Testis (tissue), 3 donors: ENCODE results near the gene RNF212. TPM values are rescaled to one million over a fixed set of nuclear protein-coding genes. Genes with fewer than 3 reads are reported as not detected.

Experiments used
- DNase-seq: peaks from one replicate; pipeline ENCODE4 v3.0.0-alpha.2; 2019
- H3K27ac ChIP-seq, 2 donors: fragments of 200-600 bp; sonication (generic); one replicate each; pipeline ENCODE4 v1.5.1; 2019
- H3K27me3 ChIP-seq: fragments of 200-600 bp; sonication (generic); one replicate; pipeline ENCODE4 v1.5.1; 2019
- H3K36me3 ChIP-seq: fragments of 200-600 bp; sonication (generic); one replicate; pipeline ENCODE4 v1.5.1; 2017; ENCODE audit warnings: low read depth; ENCODE audit errors: missing control alignments
- H3K4me1 ChIP-seq: fragments of 200-600 bp; sonication (generic); one replicate; pipeline ENCODE4 v1.5.1; 2019
- H3K4me3 ChIP-seq, 2 donors: fragments of 200-600 bp; sonication (generic); one replicate each; pipeline ENCODE4 v1.5.1; 2017 to 2019
- H3K9me3 ChIP-seq: fragments of 200-600 bp; sonication (generic); one replicate; pipeline ENCODE4 v1.5.1; 2017
- CTCF ChIP-seq, 3 experiments: fragments of 450-650 bp in 2 of 3; fragments of 200-600 bp in 1 of 3; sonication (generic) in 1 of 3; IDR thresholded peaks; one replicate each; pipeline ENCODE4 v1.5.1; 2016 to 2019; ENCODE audit warnings: antibody characterized with exemption in 3 of 3, mild to moderate bottlenecking in 2 of 3, moderate library complexity in 1 of 3
- POLR2A ChIP-seq: fragments of 450-650 bp; IDR thresholded peaks from one replicate; pipeline ENCODE4 v1.6.1; 2017; ENCODE audit warnings: antibody characterized with exemption, mild to moderate bottlenecking, moderate library complexity
- WGBS, 2 donors: methylation state at CpG; one replicate each; pipeline ENCODE4 v1.1.5; 2018; 5-methylcytosine and 5-hydroxymethylcytosine counted together
- intact Hi-C: fragments of 100-400 bp; cut with DNase I; formaldehyde crosslinking; loops from one replicate; pipeline ENCODE4 v1.15.1; 2023; ENCODE audit warnings: low total_unique reads
- polyA plus RNA-seq: library from polyadenylated mRNA; stranded (reverse); fragments of 350-450 nt; fragmentation: Illumina TruSeq; extraction: RNeasy Lipid Tissue Mini Kit (QIAGEN cat#74804); gene quantifications from one replicate; pipeline ENCODE4 v1.2.3, GENCODE V29; 2014; ENCODE audit warnings: low read depth, low replicate concordance; ENCODE audit not compliant: insufficient read depth
- total RNA-seq, 2 donors: library from RNA; depleted of rRNA; stranded (reverse); fragments of >200 nt; gene quantifications; one replicate each; pipeline ENCODE4 v1.2.3, GENCODE V29; 2016

Gene RNF212
- total and polyA plus RNA-seq, 3 donors from 2014 or later: 21.0 to 40.3 (median 33.6) TPM

DNA sequence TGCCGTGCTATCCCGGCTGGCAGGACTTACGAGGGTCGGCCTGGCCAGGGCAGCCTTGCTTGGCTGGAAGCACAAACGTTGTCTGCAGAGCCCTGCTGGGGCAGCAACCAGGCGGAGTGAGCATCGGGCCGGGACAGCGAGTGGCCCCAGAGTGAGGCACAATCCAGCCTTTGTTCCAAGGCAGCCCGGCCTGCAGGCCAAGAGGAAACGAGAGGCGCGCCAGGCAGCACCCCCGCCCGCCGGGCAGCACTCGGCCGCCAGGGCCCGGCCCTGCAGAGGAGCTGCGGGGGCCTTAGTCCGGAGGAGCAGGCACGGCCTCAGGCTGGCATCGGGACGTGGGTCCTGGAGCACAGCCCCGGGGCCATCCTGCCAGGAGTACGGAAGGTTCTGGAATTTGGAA, 77.9 kb downstream of the RNF212 start:
- Histone ChIP-seq H3K27ac (no peak overlapping the region), H3K36me3 (no peaks in the 10 kb centered on the region), H3K4me1 (peaks cover 21% of the 10 kb centered on the region), H3K27me3 (no peaks in the 10 kb centered on the region), H3K9me3 (no peaks in the 10 kb centered on the region), H3K4me3 (no peak overlapping the region)
- DNase-seq: peak; percentile 82
- 71 to 90% methylated on average over 5 to 26 of the region's 26 CpGs for WGBS, 2 donors
- intact Hi-C loops: no loop called here
- TF ChIP-seq CTCF (IDR thresholded peaks at IDR 0.05): no peak
- TF ChIP-seq POLR2A: no peak

DNA sequence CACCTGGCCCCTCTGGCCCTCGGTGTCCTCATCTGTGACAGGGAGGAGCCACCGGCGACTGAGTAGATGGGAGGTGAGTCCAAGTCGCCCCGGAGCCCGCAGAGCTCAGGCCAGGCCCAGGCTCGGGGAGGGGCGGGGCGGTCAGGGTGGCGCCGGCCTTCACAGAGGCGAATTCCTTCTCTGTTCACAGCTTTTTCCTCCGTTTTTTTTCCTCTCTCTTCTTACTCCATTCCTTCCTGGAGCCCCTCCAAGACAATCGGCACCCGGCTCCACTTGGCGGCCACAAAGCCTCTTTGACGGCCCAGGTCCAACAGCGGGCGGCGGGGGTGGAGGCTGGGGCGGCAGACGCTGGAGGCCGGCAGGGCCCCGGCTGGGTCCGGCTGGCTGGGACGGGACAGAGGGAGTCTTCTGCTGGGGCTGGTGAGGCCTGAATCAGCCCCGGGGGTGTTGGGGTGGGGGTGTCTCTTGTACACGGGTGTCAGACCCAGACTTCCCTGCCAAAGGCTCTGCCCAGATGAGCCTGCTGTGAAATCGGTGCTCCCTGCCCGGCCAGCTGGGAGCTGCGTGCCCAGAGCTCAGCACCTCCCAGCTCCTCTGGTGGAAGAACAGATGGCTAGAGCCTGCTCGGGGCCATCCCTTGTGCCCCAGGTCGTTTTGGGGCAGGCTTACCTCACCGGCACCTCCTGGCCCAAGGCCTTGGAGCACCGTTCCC, 79.4 kb downstream of the RNF212 start:
- H3K4me3 ChIP-seq: no peak overlapping the region
- no peaks in the 10 kb centered on the region for H3K9me3 ChIP-seq
- intact Hi-C loops: no loop called here
- H3K27me3 ChIP-seq: no peaks in the 10 kb centered on the region
- WGBS, 2 donors: 41 to 63% methylated on average over 17 to 35 of the region's 35 CpGs
- H3K36me3 ChIP-seq: no peaks in the 10 kb centered on the region
- DNase-seq: peak; percentile 49
- peak overlapping the region in 1 of 2 donors; percentile 53 for H3K27ac ChIP-seq
- peaks cover 14% of the 10 kb centered on the region for H3K4me1 ChIP-seq
- no peak for TF ChIP-seq CTCF (IDR thresholded peaks at IDR 0.05)
- TF ChIP-seq POLR2A: no peak

DNA sequence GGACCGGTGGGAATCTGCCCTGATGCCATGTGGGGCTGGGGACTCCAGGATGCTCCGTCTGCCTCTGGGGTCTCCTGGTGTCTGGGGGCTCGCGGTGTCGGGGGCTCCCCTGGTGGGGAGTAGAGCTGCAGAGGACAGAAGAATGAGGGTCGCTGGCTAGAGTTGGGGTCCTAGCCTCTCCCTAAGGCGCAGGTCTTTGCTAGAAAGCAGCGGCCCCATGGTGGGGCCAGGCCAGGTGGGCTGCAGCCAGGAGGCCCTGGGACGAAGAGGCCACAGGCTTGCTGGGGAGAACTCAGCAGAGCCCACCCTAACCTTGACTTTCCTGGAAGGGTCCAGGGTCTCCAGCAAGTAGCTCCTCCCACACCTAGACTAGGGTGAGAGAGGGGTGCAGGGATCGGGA, 80.5 kb downstream of the RNF212 start:
- no peaks in the 10 kb centered on the region for H3K36me3 ChIP-seq
- H3K4me1 ChIP-seq: peaks cover 13% of the 10 kb centered on the region
- H3K4me3 ChIP-seq: no peak overlapping the region
- TF ChIP-seq CTCF (IDR thresholded peaks at IDR 0.05) (no peak), POLR2A (no peak)
- H3K27me3 ChIP-seq: no peaks in the 10 kb centered on the region
- DNase-seq: no peak
- H3K27ac ChIP-seq: no peak overlapping the region
- WGBS, 2 donors: 90 to 92% methylated on average over 8 to 10 of the region's 10 CpGs
- intact Hi-C loops: no loop called here
- no peaks in the 10 kb centered on the region for H3K9me3 ChIP-seq

- 75 to 78% methylated on average over 8 to 29 of the region's 37 CpGs for WGBS, 2 donors
- no peaks in the 10 kb centered on the region for H3K27me3 ChIP-seq
- no peak overlapping the region for H3K4me3 ChIP-seq
- no peak for DNase-seq
- H3K27ac ChIP-seq: no peak overlapping the region
- H3K9me3 ChIP-seq: no peaks in the 10 kb centered on the region
- H3K36me3 ChIP-seq: no peaks in the 10 kb centered on the region
- intact Hi-C loops: no loop called here
- H3K4me1 ChIP-seq: peaks cover 13% of the 10 kb centered on the region
- TF ChIP-seq CTCF (IDR thresholded peaks at IDR 0.05): no peak
- no peak for TF ChIP-seq POLR2A
Observed at GRCh38 chr4:1031956-1032795, 81.2 kb downstream of the RNF212 start.
